MCF 10A (cell line): Measurements from ENCODE around the gene CABYR. TPM values are rescaled to one million over a fixed set of nuclear protein-coding genes. Genes with fewer than 3 reads are reported as not detected.

Source experiments
- Bru-seq: library from RNA; stranded (reverse); fragments of 400-500 nt; gene quantifications from one replicate; lab custom pipeline; 2021; lab: Mats Ljungman, UMichigan
- BruChase-seq, 2 experiments: library from RNA; stranded (reverse); fragments of 400-500 nt; gene quantifications; one replicate each; lab custom pipeline; 2021; lab: Mats Ljungman, UMichigan
- BruUV-seq: library from RNA; stranded (reverse); fragments of 400-500 nt; replicated peaks from 2 replicates; lab custom pipeline; 2021; lab: Mats Ljungman, UMichigan
- CTCF ChIA-PET: fragments of 300-600 bp; sonication (Branson Sonifier 250); formaldehyde crosslinking; extraction: SDS; loops from one replicate; lab custom pipeline; 2021; ENCODE audit warnings: antibody characterized with exemption, inconsistent platforms; lab: Yijun Ruan, JAX
- POLR2A ChIA-PET: fragments of 300-600, 350-650 bp; sonication (Branson Sonifier 250); formaldehyde crosslinking; extraction: SDS; loops from one replicate; lab custom pipeline; 2020; ENCODE audit warnings: antibody characterized with exemption, inconsistent platforms; lab: Yijun Ruan, JAX
- DNase-seq: peaks from one replicate; pipeline ENCODE4 v3.0.0-alpha.2; 2018; ENCODE audit not compliant: unreplicated experiment
- H3K27ac Mint-ChIP-seq: one replicate; pipeline ENCODE4 v1.8.0; 2022; ENCODE audit warnings: mild to moderate bottlenecking, low read depth, mixed read lengths; ENCODE audit not compliant: unreplicated experiment
- H3K27me3 Mint-ChIP-seq: one replicate; pipeline ENCODE4 v1.8.0; 2022; ENCODE audit warnings: mixed read lengths; ENCODE audit not compliant: insufficient read depth, unreplicated experiment
- H3K36me3 Mint-ChIP-seq: one replicate; pipeline ENCODE4 v1.8.0; 2022; ENCODE audit warnings: mild to moderate bottlenecking, moderate library complexity, mixed read lengths; ENCODE audit not compliant: insufficient read depth, unreplicated experiment
- H3K4me1 Mint-ChIP-seq: one replicate; pipeline ENCODE4 v1.8.0; 2022; ENCODE audit warnings: mixed read lengths; ENCODE audit not compliant: insufficient read depth, unreplicated experiment
- H3K4me3 Mint-ChIP-seq: one replicate; pipeline ENCODE4 v1.8.0; 2022; ENCODE audit warnings: mild to moderate bottlenecking, moderate library complexity, mixed read lengths; ENCODE audit not compliant: unreplicated experiment
- H3K9me3 Mint-ChIP-seq: one replicate; pipeline ENCODE4 v1.8.0; 2022; ENCODE audit warnings: mixed read lengths; ENCODE audit not compliant: unreplicated experiment
- CTCF ChIP-seq: fragments of 200-600 bp; IDR thresholded peaks from one replicate; pipeline ENCODE4 v1.8.0; 2022; ENCODE audit warnings: antibody characterized with exemption, mild to moderate bottlenecking; ENCODE audit not compliant: unreplicated experiment
- intact Hi-C: fragments of 100-400 bp; cut with micrococcal nuclease; formaldehyde crosslinking; loops from 2 replicates; pipeline ENCODE4 v1.14.1; 2022
- long read RNA-seq: library from polyadenylated mRNA; stranded (forward); transcript quantifications from one replicate; pipeline ENCODE4 v2.0.0, GENCODE V29; 2022
- total RNA-seq: library from RNA; stranded (reverse); gene quantifications from 2 replicates; pipeline ENCODE4 v1.2.3, GENCODE V29; 2022

CABYR gene
- total RNA-seq = 3.0 TPM in 2 replicates
- Bru-seq, nascent RNA = percentile 45 among the genes with signal in this experiment
- BruChase-seq, experiment 1, labeled RNA remaining after a 6-hour chase = percentile 53 among the genes with signal in this experiment
- percentile 55 among the genes with signal in this experiment for BruChase-seq, experiment 2, labeled RNA remaining after a 2-hour chase
- long read RNA-seq, partial matches to known transcripts = 2 of 4 reads
- long read RNA-seq, other reads (novel, unspliced or antisense) = 1 of 4 reads

GRCh38 chr18:24138789-24139616, at the start of gene CABYR:
Gene CABYR, plus strand, starts transcription at chr18:24139062. Its CDS starts 4,053 bp downstream, at chr18:24143115.
- TSS peak; percentile 79 for BruUV-seq
- CTCF ChIA-PET = interaction anchor here (0.6 to 1.4 kb wide), 9 partner anchors 8 to 220 kb away, joined by 3 to 8 read pairs (median 3); no protein-coding TSS in a partner anchor
- POLR2A ChIA-PET = interaction anchor here (0.6 to 1.9 kb wide), 9 partner anchors 11 to 319 kb away, joined by 3 to 9 read pairs (median 3); partner anchors contain the start of gene OSBPL1A
- TF ChIP-seq CTCF = no peak
- Mint-ChIP-seq H3K4me3 (peak within 1 kb of the TSS; percentile 88), H3K4me1 (peaks cover 6% of the 10 kb centered on the region), H3K36me3 (no peaks in the 10 kb centered on the region), H3K9me3 (no peaks in the 10 kb centered on the region), H3K27ac (peak within 1 kb of the TSS; percentile 89), H3K27me3 (no peaks in the 10 kb centered on the region)
- intact Hi-C loops = loop anchor here (2.0 kb wide), 1 partner anchor 62 kb away; no protein-coding TSS in a partner anchor
- DNase-seq = peak; percentile 87

GRCh38 chr18:24089076-24089475, 49.8 kb upstream of the CABYR start:
- ChIA-PET POLR2A (no interaction called here), CTCF (interaction anchor here (1.0 kb wide), 1 partner anchor 31 kb away, joined by 3 read pairs; no protein-coding TSS in a partner anchor)
- BruUV-seq = no TSS peak
- H3K4me3 Mint-ChIP-seq = no peak overlapping the region
- H3K36me3 Mint-ChIP-seq = no peaks in the 10 kb centered on the region
- no peaks in the 10 kb centered on the region for H3K9me3 Mint-ChIP-seq
- H3K27ac Mint-ChIP-seq = no peak overlapping the region
- H3K4me1 Mint-ChIP-seq = no peaks in the 10 kb centered on the region
- intact Hi-C loops = no loop called here
- H3K27me3 Mint-ChIP-seq = no peaks in the 10 kb centered on the region
- no peak for DNase-seq
- no peak for TF ChIP-seq CTCF

- intact Hi-C loops = no loop called here
- no peak overlapping the region for H3K27ac Mint-ChIP-seq
- no peaks in the 10 kb centered on the region for H3K27me3 Mint-ChIP-seq
- ChIA-PET POLR2A (interaction anchor here (0.6 kb wide), 1 partner anchor 1789 kb away, joined by 3 read pairs; no protein-coding TSS in a partner anchor), CTCF (interaction anchor here (0.6 to 1.0 kb wide), 4 partner anchors 12 to 132 kb away, joined by 3 read pairs; no protein-coding TSS in a partner anchor)
- H3K4me3 Mint-ChIP-seq = no peak overlapping the region
- no peaks in the 10 kb centered on the region for H3K9me3 Mint-ChIP-seq
- no TSS peak for BruUV-seq
- no peak for DNase-seq
- no peaks in the 10 kb centered on the region for H3K4me1 Mint-ChIP-seq
- no peaks in the 10 kb centered on the region for H3K36me3 Mint-ChIP-seq
- TF ChIP-seq CTCF = no peak
Measured at GRCh38 chr18:24089515-24090337, 49.1 kb upstream of the CABYR start.
